ENCODE results near the gene MARS1. TPM values are rescaled to one million over a fixed set of nuclear protein-coding genes. Genes with fewer than 3 reads are reported as not detected.
"Not testable (repeated sequence)": the region's sequence is repeated elsewhere in the genome, so short reads cannot be mapped to it uniquely, and the experiment has no call there.

Gene MARS1
- total RNA-seq, 2 donors from 2014 or later, result 254 to 263 TPM

DNA sequence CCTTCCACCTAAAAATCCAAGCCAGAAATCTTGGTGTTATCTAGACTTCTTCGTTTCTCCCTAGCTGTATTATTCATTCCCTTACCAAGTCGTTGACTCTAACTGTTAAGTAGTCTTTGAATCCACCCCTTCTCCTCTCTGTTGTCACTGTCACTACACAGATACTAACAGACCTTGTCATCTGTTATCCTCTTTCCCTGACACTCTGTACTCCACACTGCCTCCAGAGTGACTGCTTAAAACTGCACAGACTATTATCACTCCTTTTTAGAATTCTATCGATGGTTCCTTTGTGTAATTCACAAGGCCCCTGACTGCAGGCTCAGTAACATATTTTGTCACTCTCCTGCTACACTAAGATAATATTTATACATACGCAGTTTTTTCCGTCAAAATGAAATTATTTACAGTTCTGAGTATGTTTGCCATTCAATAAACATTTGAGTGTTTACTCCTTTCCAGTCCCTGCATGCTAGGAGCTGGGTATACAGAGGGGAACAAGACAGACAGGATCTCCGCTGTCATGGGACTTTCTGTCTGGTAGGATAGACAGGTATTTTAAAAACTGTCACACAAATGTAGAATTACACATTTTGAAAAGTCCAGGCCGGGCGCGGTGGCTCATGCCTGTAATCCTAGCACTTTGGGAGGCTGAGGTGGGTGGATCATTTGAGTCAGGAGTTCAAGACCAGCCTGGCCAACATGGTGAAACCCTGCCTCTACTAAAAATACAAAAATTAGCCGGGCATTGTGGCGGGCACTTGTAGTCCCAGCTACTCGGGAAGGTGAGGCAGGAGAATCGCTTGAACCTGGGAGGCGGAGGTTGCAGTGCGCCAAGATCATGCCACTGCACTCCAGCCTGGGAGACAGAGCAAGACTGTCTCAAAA lies 3.8 kb downstream of the MARS1 start:
- no peak for DNase-seq
- no peak overlapping the region for H3K4me3 Mint-ChIP-seq
- no peaks in the 10 kb centered on the region for H3K4me1 ChIP-seq (ENCODE audit: control insufficient read depth, insufficient read depth, low read length)
- H3K9ac ChIP-seq (ENCODE audit: extremely low read depth, low read length, poor library complexity, severe bottlenecking), result no peak overlapping the region
- H3K4me3 ChIP-seq (ENCODE audit: low read length), result no peak overlapping the region
- peaks cover 10% of the 10 kb centered on the region for H3K4me1 Mint-ChIP-seq
- H3K9me3 Mint-ChIP-seq, result peaks cover 14% of the 10 kb centered on the region
- no peaks in the 10 kb centered on the region for H3K9me3 ChIP-seq (ENCODE audit: control insufficient read depth, low read length)
- TF ChIP-seq, protein P1, sequence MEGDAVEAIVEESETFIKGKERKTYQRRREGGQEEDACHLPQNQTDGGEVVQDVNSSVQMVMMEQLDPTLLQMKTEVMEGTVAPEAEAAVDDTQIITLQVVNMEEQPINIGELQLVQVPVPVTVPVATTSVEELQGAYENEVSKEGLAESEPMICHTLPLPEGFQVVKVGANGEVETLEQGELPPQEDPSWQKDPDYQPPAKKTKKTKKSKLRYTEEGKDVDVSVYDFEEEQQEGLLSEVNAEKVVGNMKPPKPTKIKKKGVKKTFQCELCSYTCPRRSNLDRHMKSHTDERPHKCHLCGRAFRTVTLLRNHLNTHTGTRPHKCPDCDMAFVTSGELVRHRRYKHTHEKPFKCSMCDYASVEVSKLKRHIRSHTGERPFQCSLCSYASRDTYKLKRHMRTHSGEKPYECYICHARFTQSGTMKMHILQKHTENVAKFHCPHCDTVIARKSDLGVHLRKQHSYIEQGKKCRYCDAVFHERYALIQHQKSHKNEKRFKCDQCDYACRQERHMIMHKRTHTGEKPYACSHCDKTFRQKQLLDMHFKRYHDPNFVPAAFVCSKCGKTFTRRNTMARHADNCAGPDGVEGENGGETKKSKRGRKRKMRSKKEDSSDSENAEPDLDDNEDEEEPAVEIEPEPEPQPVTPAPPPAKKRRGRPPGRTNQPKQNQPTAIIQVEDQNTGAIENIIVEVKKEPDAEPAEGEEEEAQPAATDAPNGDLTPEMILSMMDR (conservative IDR thresholded peaks at IDR 0.05), result peak; percentile 54
- no peaks in the 10 kb centered on the region for H3K27me3 ChIP-seq (ENCODE audit: control insufficient read depth, insufficient read depth, low read length, poor library complexity, severe bottlenecking)
- H3K27ac ChIP-seq (ENCODE audit: low read depth, low read length), result no peak overlapping the region
- peaks cover 66% of the 10 kb centered on the region for H3K36me3 Mint-ChIP-seq (ENCODE audit: low read depth)
- H3K27me3 Mint-ChIP-seq (ENCODE audit: insufficient read depth), result no peaks in the 10 kb centered on the region
- peaks cover 54% of the 10 kb centered on the region for H3K36me3 ChIP-seq (ENCODE audit: control insufficient read depth, insufficient read depth, low read length)
- WGBS, 2 experiments (ENCODE audit: insufficient coverage in 1 of 2, insufficient read length in 1 of 2), result 91 to 95% methylated on average over 8 to 15 of the region's 15 CpGs
- no peak overlapping the region for H3K27ac Mint-ChIP-seq

DNA sequence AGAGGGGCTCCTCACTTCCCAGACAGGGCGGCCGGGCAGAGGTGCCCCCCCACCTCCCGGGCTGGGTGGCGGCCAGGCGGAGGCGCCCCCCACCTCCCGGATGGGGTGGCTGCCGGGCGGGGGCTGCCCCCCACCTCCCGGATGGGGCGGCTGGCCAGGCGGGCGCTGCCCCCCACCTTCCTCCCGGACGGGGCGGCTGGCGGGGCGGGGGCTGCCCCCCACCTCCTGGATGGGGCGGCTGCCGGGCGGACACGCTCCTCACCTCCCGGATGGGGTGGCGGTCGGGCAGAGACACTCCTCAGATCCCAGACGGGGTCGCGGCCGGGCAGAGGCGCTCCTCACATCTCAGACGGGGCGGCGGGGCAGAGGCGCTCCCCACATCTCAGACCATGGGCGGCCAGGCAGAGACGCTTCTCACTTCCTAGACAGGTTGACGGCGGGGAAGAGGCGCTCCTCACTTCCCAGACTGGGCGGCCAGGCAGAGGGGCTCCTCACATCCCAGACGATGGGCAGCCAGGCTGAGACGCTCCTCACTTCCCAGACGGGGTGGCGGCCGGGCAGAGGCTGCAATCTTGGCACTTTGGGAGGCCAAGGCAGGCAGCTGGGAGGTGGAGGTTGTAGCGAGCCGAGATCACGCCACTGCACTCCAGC lies 7.3 kb downstream of the MARS1 start:
- peaks cover 82% of the 10 kb centered on the region for H3K36me3 Mint-ChIP-seq (ENCODE audit: low read depth)
- not testable (repeated sequence) for H3K27ac Mint-ChIP-seq

DNA sequence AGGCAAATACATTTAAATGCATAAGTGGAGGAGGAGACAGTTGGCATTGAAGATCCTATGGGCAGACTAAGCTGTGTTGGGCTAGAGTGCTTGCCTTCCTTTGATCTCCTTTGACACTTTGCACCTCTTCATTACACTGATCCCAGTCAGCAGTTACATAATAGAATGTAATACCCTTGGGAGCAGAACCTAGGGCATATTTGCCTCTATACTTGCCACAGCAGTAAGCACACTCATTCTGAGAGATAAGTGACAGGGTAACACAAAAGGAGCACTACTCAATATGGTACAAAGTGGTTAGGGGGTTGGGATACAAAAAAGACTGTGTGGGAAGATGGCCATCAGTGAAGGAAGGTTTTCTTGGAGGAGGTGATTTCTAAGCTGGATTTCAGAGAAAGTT lies 9.0 kb downstream of the MARS1 start:
- H3K36me3 Mint-ChIP-seq (ENCODE audit: low read depth), result peaks cover 83% of the 10 kb centered on the region
- Histone ChIP-seq H3K9ac (ENCODE audit: extremely low read depth, low read length, poor library complexity, severe bottlenecking) (no peak overlapping the region), H3K9me3 (ENCODE audit: control insufficient read depth, low read length) (peaks cover 16% of the 10 kb centered on the region), H3K4me3 (ENCODE audit: low read length) (no peak overlapping the region), H3K27ac (ENCODE audit: low read depth, low read length) (no peak overlapping the region), H3K36me3 (ENCODE audit: control insufficient read depth, insufficient read depth, low read length) (peaks cover 72% of the 10 kb centered on the region), H3K27me3 (ENCODE audit: control insufficient read depth, insufficient read depth, low read length, poor library complexity, severe bottlenecking) (no peaks in the 10 kb centered on the region), H3K4me1 (ENCODE audit: control insufficient read depth, insufficient read depth, low read length) (no peaks in the 10 kb centered on the region)
- no peaks in the 10 kb centered on the region for H3K27me3 Mint-ChIP-seq (ENCODE audit: insufficient read depth)
- no peak for DNase-seq
- H3K4me1 Mint-ChIP-seq, result no peaks in the 10 kb centered on the region
- peaks cover 17% of the 10 kb centered on the region for H3K9me3 Mint-ChIP-seq
- TF ChIP-seq, protein P1 (conservative IDR thresholded peaks at IDR 0.05), result no peak
- no peak overlapping the region for H3K4me3 Mint-ChIP-seq
- peak overlapping the region; percentile 13 for H3K27ac Mint-ChIP-seq

More for the DNA sequence above, 7.3 kb downstream of the MARS1 start:
- DNase-seq; H3K4me1 ChIP-seq (ENCODE audit: control insufficient read depth, insufficient read depth, low read length); H3K27me3 Mint-ChIP-seq (ENCODE audit: insufficient read depth); H3K4me1 Mint-ChIP-seq; H3K9ac ChIP-seq (ENCODE audit: extremely low read depth, low read length, poor library complexity, severe bottlenecking); H3K4me3 Mint-ChIP-seq; H3K27ac ChIP-seq (ENCODE audit: low read depth, low read length); H3K4me3 ChIP-seq (ENCODE audit: low read length); H3K27me3 ChIP-seq (ENCODE audit: control insufficient read depth, insufficient read depth, low read length, poor library complexity, severe bottlenecking); H3K9me3 ChIP-seq (ENCODE audit: control insufficient read depth, low read length): not testable (repeated sequence)
- peaks cover 72% of the 10 kb centered on the region for H3K36me3 ChIP-seq (ENCODE audit: control insufficient read depth, insufficient read depth, low read length)
- H3K9me3 Mint-ChIP-seq, result peaks cover 14% of the 10 kb centered on the region
- 94 to 96% methylated on average over 13 to 43 of the region's 48 CpGs for WGBS, 2 experiments (ENCODE audit: insufficient coverage in 1 of 2, insufficient read length in 1 of 2)

Data from endodermal cell (in vitro differentiated cells).